Mononuclear cell (primary cell): ENCODE data around the gene PROSER2. TPM values are rescaled to one million over a fixed set of nuclear protein-coding genes. Genes with fewer than 3 reads are reported as not detected.
"Not testable (repeated sequence)": the region's sequence is repeated elsewhere in the genome, so short reads cannot be mapped to it uniquely, and the experiment has no call there.

ENCODE experiments used
- H3K27me3 ChIP-seq: 2 replicates; pipeline ENCODE4 v1.6.0; 2011; ENCODE audit warnings: low read length, control low read depth; ENCODE audit not compliant: insufficient read depth
- H3K4me1 ChIP-seq: 2 replicates; pipeline ENCODE4 v1.5.1; 2011; ENCODE audit warnings: mild to moderate bottlenecking, low read length, control low read depth; ENCODE audit not compliant: insufficient read depth
- H3K4me3 ChIP-seq: 2 replicates; pipeline ENCODE4 v1.5.1; 2011; ENCODE audit warnings: mild to moderate bottlenecking, low read length, moderate library complexity
- H3K9me3 ChIP-seq: 2 replicates; pipeline ENCODE4 v1.5.1; 2011; ENCODE audit warnings: low read depth, mild to moderate bottlenecking, control low read depth, low read length
- total RNA-seq: library from RNA; depleted of rRNA; stranded (reverse); fragments of >200 nt; gene quantifications from one replicate; pipeline ENCODE4 v1.2.3, GENCODE V29; 2012

PROSER2 gene
- total RNA-seq, 1 donor: 4.7 TPM

DNA sequence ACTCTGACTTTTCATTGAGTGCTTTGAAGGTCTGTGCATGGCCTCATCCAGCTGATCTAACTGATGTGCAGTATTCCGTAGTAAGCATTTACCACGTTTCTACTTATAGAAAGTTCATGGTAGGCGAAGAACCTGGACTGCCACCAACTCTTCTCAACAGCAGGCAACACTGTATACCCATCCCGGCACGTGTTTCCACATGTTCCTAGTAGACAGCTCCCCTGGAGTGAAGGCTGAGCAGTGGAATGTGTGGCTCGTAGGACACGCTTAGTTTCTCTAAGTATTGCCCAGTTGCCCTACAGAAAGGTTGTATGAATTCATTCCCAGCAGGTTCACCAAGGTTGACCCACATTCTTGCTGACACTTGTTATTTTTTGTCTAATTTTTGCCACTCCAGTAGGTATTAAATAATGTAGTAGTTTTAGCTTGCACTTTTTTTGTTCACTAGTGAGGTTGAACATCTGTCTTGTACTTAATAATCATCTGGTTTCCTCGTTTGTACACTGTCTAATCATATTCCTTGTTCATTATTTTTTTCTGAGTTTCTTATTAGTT, 15.2 kb downstream of the PROSER2 start:
- H3K4me1 ChIP-seq: no peaks in the 10 kb centered on the region
- no peaks in the 10 kb centered on the region for H3K27me3 ChIP-seq
- no peak overlapping the region for H3K4me3 ChIP-seq
- H3K9me3 ChIP-seq: no peaks in the 10 kb centered on the region

DNA sequence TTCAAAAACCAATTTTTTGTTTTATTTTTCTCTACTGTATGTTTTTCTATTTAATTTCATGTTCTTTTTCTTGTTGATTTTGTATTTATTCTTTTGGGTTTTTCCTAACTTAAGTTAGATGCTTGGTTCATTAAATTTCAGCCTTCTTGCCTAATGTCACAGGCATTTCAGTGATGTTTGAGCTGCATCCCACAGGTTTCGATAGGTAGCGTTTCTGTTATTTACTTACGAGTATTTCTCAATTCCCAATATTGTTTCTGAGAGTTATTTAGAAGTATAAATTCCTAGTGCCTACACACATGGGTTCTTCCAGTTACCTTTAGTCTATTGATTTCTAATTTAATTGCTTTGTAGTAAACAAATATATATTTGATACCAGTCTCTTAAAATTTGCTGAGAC, 18.2 kb downstream of the PROSER2 start:
- Histone ChIP-seq H3K27me3 (no peaks in the 10 kb centered on the region), H3K4me3 (no peak overlapping the region), H3K9me3 (no peaks in the 10 kb centered on the region), H3K4me1 (no peaks in the 10 kb centered on the region)

DNA sequence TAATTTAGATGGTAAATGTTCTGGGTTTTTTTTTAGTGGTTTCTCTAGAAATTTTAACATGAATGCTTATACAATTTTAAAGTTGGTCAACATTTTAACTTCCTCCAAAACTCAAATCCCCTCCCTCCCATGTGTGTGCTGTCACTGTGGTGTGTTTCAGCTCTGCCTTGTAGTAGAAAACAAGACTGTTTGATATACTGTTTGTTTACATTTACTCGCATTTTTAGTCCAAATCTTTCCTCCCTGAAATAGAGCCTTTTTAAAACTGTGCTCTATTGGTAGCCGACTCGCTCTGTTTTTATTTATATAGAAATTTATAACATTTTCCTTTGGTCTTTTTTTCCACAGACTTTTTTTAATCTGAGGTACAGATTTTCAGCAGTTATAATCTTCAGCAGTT, 19.3 kb downstream of the PROSER2 start:
- no peaks in the 10 kb centered on the region for H3K27me3 ChIP-seq
- no peaks in the 10 kb centered on the region for H3K4me1 ChIP-seq
- no peaks in the 10 kb centered on the region for H3K9me3 ChIP-seq
- no peak overlapping the region for H3K4me3 ChIP-seq

DNA sequence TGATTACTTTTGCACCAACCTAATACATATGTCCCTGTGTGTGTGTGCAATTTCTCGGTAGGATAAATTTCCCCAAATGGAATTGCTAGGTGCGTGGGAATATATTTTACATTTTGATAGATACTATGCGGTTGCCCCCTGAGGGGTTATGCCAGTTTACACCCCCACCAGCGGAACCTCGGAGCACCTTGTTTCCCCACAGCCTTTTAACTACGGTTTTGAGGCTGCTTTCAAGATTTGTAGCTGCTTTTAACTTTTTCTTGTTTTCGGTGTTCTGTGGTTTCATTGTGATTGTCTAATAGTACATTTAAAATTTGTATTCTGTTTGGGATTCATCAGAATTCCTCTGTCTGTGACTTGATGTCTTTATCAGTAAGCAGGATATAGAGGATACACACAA, 22.0 kb downstream of the PROSER2 start:
- H3K4me3 ChIP-seq: no peak overlapping the region
- peaks cover 11% of the 10 kb centered on the region for H3K4me1 ChIP-seq
- no peaks in the 10 kb centered on the region for H3K9me3 ChIP-seq
- no peaks in the 10 kb centered on the region for H3K27me3 ChIP-seq

DNA sequence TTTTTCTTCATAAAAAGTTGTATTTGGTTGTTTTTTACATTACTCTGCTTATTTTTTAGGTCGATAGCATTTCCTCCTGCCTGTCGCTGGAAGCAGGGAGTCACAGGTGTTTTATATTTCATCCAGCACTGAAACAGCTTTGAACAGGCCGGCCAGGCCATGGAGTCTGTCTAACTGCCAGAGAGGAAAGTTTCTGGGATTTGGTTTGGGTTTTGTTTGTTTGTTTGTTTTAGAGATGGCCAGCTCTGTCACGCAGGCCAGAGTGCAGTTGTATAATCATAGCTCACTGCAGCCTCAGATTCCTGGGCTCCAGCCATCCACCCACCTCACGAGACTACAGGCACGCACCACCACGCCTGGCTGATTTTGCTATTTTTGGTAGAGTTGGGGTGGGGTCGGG, 23.4 kb downstream of the PROSER2 start:
- Histone ChIP-seq H3K9me3 (no peaks in the 10 kb centered on the region), H3K27me3 (no peaks in the 10 kb centered on the region), H3K4me1 (peaks cover 15% of the 10 kb centered on the region), H3K4me3 (no peak overlapping the region)

DNA sequence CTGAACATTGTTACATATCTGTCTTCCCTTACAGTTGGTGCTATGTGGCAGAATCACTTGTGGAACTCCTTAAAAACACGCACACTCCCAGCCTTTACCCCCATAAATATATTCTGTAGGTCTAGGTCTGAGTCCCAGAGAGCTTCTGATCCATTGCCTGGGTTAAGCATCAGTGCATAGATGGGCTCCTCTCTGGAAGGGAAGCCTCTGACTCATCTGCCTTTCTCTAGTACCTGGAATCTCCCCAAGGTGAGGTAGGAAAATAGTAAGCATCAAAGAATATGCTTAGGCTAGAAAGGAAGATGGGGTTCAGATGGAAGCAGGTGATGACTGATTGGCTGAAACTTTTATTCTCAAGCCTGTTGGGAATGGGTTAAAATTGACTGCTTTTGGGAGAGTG, 26.1 kb downstream of the PROSER2 start:
- Histone ChIP-seq H3K27me3 (no peaks in the 10 kb centered on the region), H3K4me3 (no peak overlapping the region), H3K9me3 (no peaks in the 10 kb centered on the region), H3K4me1 (peaks cover 15% of the 10 kb centered on the region)

DNA sequence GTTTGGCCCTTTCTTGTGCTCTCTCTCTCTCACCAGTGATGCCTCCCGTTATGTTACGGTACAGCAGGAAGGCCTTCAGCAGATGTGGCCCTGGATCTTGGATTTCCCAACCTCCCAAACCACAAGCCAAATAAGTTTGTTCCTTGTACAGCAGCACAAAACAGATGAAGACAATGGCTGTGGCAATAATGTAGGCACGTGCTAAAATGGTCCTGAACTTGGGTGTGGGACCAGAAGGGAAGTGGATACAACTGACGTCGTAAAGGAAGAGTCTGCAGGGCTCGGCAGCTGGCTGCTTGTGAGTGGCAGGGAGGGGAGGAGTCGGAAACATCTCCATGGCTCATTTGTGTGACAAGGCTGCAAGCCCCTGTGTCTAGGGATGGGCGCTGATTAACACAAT, 26.8 kb downstream of the PROSER2 start:
- H3K9me3 ChIP-seq: no peaks in the 10 kb centered on the region
- H3K27me3 ChIP-seq: no peaks in the 10 kb centered on the region
- no peak overlapping the region for H3K4me3 ChIP-seq
- H3K4me1 ChIP-seq: peaks cover 15% of the 10 kb centered on the region

DNA sequence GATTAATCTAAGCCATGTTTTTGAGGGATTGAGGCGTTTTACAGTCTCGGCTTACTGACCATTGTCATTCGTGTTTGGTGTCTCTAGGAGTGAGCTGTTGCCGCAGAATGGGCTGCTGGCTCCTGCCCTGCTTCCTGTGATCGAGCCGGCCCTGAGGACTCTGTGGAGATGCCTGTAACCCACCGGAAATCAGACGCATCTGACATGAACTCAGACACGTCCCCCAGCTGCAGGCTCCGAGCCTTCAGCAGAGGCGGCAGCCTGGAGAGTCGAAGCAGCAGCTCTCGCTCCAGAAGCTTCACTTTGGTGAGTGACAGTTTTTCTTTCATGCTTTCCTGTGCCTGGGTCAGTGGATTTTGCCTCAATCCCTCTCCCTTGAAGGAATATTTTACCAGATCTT, 28.8 kb downstream of the PROSER2 start:
- Histone ChIP-seq H3K9me3 (no peaks in the 10 kb centered on the region), H3K27me3 (no peaks in the 10 kb centered on the region), H3K4me3 (no peak overlapping the region), H3K4me1 (peaks cover 15% of the 10 kb centered on the region)

DNA sequence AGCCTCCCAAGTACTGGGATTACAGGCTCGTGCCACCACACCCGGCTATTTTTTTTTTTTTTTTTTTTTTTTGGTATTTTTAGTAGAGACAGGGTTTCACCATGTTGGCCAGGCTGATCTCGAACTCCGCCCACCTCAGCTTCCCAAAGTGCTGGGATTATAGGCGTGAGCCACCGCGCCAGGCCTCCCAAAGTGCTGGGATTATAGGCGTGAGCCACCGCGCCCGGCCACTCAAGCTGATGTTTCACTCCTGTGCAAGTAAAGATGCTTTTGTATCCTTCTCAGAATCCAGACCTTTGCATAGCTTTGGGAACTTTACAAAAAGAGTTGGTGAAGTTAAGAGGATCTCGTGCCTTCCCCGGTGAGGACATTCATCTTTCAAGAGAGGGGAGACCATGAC, 29.5 kb downstream of the PROSER2 start:
- H3K4me1 ChIP-seq: peaks cover 15% of the 10 kb centered on the region
- H3K4me3 ChIP-seq, H3K9me3 ChIP-seq, H3K27me3 ChIP-seq: not testable (repeated sequence)

DNA sequence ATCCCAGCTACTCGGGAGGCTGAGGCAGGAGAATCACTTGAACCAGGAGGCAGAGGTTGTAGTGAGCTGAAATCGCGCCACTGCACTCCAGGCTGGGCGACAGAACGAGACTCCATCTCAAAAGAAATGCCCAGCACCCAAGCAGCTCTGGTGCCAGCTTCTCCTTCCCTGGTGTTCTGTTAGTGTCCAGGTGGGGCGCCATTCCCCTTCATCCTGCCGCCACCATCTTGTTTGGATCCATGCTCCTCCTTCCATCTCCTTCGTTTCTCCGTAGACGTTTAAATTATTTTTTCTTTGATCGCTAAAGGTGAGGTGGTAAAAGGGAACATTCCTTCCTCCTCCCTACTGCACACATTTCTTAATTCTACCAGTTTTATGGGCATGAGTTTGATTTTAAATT, 30.3 kb downstream of the PROSER2 start:
- H3K4me3 ChIP-seq: no peak overlapping the region
- no peaks in the 10 kb centered on the region for H3K9me3 ChIP-seq
- H3K4me1 ChIP-seq: peaks cover 15% of the 10 kb centered on the region
- no peaks in the 10 kb centered on the region for H3K27me3 ChIP-seq

DNA sequence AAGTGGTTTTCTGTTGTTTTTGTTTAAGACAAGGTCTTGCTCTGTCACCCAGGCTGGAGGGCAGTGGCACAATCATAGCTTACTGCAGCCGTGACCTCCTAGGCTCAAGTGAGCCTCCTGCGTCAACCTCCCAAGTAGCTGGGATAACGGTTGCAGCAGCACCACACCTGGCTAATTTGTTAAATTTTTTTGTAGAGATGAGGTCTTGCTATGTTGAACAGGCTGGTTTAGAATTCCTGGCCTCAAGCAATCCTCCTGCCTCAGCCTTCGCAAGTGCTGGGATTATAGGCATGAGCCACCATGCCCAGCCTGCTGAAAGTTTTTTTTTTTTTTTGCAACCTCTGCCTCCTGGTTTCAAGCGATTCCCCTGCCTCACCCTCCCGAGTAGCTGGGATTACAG, 31.1 kb downstream of the PROSER2 start:
- H3K27me3 ChIP-seq: no peaks in the 10 kb centered on the region
- peaks cover 12% of the 10 kb centered on the region for H3K4me1 ChIP-seq
- H3K4me3 ChIP-seq: no peak overlapping the region
- H3K9me3 ChIP-seq: no peaks in the 10 kb centered on the region

DNA sequence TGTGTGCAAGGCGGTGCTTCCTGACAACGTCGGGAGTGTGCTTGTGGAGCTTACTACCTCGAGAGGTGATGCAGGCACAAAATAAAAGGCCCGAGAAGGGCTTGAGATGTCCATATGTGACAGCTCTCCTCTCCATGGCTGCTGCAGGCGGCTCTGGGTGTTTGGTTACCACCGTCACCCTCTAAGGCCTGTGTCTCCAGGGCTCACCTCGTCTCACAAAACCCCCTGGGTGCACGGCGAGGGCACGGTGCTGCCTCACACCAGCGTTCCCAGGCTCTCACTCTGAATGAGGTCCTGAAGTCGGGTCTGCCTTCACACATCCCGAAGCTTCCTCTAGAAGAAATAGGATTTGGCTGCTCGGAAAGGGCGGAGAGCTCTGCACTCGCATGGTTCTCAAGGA, 32.9 kb downstream of the PROSER2 start:
- H3K4me1 ChIP-seq: no peaks in the 10 kb centered on the region
- no peak overlapping the region for H3K4me3 ChIP-seq
- H3K9me3 ChIP-seq: no peaks in the 10 kb centered on the region
- no peaks in the 10 kb centered on the region for H3K27me3 ChIP-seq

DNA sequence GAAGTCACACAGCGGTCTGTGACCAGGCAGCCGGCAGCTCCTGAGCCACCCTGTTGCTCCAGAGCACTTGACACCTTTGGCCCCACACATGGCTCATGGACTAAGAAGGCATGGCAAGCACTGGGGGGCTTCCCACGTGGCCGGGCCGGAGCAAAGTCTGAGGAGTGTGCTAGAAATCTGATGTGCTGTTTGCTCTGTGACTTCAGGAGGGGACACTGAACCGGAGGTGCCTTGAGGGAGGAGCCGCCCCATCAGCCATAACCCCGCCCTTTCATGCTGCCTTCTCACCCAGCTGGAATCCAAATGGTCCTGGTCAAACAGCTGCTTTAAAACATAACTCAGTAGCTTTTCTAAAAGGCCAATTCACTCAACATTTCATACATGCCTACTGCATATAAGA, 33.5 kb downstream of the PROSER2 start:
- Histone ChIP-seq H3K27me3 (no peaks in the 10 kb centered on the region), H3K4me3 (no peak overlapping the region), H3K4me1 (no peaks in the 10 kb centered on the region), H3K9me3 (no peaks in the 10 kb centered on the region)

DNA sequence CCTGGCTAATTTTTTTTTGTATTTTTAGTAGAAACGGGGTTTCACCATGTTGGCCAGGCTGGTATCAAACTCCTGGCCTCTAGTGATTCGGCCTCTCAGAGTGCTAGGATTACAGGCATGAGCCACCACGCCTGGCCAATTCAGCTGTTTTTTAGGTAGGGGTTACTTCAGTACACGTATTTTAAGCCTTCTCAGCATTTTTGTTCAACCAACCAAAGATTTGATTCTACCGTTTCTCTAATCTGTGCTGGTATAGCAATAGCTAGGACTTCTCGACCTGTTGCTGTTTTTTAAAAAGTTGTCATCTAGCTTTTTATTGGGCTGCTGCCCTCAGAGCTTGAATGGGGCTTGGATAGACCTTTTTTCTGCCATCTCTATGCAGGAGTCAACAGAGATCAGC, 34.9 kb downstream of the PROSER2 start:
- peaks cover 4% of the 10 kb centered on the region for H3K4me1 ChIP-seq
- H3K4me3 ChIP-seq: no peak overlapping the region
- no peaks in the 10 kb centered on the region for H3K9me3 ChIP-seq
- H3K27me3 ChIP-seq: no peaks in the 10 kb centered on the region

DNA sequence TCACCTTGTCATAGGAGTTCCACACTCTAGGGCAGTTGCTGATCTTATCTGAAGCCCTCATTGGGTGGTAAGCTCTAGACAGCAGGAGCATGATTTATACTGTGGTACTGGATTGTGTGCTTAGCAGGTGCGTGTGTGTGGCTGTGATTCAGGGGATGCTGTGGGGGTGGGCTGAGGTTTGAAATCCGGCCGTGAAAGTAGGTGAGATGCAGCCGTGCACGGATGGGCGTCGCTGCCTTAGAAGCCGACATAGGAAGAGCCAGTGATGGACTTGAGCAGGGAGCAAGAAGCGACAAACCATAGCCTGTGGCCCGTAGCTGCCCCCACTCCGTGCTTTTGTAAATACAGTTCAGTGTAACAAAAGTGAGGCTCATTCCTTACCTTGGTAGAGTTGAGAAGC, 38.2 kb downstream of the PROSER2 start:
- peaks cover 14% of the 10 kb centered on the region for H3K4me1 ChIP-seq
- no peak overlapping the region for H3K4me3 ChIP-seq
- H3K27me3 ChIP-seq: no peaks in the 10 kb centered on the region
- no peaks in the 10 kb centered on the region for H3K9me3 ChIP-seq

DNA sequence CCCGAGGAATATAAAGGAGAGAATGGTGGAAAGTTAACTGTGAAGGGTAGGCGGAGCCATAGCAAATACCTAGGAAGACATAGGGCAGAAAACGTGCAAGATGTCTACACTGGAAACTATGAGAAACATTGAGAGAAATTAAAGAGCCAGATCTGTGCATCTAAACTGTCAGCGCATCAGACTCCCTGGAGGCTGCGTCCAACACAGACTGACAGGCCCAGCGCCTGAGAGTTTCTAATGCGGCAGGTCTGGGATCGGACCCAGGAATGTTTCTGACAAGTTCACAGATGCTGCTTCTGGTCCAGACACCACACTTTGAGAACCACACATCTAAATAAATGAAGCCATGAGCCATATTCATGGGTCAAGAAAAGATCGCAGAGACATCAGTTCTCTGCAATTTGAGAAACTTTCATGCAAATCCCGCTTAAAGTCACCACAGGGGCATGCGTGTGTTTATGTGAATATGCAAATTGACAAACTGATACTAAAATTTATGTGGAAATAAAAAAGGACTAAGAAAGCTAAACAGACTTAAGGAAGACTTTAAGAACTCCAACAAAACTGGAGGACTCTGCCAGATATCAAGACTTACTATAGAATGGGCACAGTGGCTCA, 38.8 kb downstream of the PROSER2 start:
- no peaks in the 10 kb centered on the region for H3K27me3 ChIP-seq
- peaks cover 14% of the 10 kb centered on the region for H3K4me1 ChIP-seq
- no peaks in the 10 kb centered on the region for H3K9me3 ChIP-seq
- no peak overlapping the region for H3K4me3 ChIP-seq
